NCI-H1105 (cell line): Measurements from ENCODE around the gene TMC3.

Source experiments
- DNase-seq: peaks from one replicate; lab custom pipeline; 2025; lab: John Stamatoyannopoulos, UW

The TMC3 gene

DNA sequence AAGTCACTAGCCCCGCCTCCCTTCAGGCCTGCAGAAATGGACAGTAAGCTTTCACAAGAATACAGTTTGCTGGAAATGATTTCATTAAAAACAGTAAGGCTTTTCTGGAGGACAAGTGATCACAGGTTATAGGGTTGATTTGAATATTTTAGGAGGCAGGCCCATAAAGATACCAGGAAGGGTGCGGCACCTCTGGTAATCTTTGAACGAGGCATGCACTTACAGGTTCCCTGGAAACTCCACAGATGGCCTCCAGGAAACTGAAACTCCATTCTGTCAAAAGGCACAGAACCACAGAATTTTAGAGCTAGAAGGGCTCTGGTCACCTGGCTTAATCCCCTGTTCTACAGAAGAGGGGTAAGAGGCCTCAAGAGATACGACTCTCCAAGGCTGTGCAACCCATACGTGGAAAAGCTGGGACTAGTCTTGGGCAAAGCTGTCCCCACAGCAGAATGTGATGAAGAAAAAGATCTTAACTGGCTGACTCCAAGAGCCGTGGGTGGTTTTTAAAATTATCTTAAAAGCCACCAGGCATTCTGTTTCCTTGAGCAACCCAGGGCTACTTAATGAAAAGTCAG, 51.2 kb downstream of the TMC3 start:
- no peak for DNase-seq

DNA sequence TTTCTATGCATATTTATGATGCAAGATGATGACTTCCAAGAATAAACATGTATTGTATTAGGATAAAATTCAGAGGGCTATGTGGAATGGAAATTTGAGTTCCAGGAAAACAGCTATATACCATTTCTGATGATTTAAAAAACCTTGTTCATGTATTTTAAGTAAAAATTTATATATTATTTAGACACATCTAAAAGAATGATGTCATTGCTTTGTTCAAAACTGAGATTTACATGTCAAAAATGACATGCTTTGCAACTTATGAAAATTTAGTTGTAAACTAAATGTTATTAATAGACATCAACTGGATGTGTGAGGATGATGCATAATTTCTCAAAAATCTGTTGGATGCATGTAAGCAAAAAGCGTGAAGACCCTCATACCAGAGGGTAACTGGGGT, 52.3 kb downstream of the TMC3 start:
- DNase-seq: no peak

DNA sequence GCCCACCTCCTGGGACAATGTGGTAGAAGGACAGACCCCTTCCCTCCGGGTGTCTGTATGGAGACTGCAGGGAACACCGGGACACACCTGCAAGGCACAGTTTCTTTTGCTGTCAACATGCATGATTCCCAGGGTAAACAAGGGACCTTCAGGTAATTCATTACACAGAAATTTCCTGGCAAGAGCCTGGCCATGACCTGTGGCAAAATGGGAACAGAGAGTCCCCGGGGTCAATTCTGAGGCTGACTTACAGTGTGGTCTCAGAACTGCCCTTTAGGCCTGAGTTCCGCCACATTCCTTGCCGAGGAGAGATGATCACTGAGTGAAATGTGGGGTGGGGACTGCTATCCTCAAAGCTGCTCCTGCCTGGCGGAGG, 56.4 kb downstream of the TMC3 start:
- DNase-seq: no peak

DNA sequence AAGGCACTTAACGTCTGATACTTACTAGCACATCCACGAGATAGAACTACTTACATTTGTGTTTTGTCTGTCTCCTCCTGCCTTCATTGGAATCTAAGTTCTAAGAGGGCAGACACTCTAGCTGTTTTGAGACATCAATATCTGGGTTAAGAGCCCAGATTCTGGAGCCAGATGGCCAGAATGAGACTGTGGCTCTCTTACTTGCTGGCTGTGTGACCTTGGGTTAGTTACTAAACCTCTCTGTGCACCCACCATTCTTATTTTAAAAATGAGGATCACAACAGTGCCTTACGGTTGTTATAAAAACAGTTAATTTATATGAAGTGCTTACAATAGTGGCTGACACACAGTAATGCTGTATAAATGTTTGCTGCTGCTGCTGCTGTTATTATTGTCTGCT, 57.7 kb downstream of the TMC3 start:
- no peak for DNase-seq

DNA sequence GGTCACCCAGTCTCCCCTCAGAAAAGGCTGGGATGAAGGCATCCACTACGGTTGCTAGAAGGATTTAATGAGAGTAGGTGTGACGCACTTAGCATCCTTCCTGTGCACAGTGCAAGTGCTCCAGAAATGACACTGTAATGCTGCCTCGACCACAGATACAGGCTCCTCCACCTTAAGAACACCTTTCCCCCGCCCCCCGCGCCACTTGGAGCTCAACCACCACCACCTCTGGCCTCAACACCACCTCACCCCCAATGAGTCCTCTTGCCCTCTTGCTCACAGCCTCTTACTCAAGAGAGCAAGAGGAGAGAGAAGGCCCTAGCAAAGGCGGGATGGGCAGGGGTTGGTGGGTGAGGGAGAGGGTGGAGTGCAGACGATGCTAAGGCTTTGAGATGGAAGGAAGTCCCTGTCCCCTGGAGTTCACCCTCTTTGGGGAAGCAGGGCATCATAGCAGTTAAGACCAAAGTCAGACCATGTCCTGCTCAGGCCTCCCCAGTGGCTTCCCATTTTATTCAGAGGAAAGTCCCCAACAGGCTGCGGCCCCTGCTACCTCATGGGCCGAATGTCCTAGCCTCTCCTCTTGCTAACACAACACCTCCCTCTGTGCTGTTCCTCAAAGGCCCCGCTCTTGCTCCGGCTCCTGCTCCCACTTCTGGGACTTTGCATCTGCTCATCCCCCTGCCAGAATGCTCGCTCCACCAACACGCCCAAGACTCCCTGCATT, 58.4 kb downstream of the TMC3 start:
- DNase-seq: no peak

DNA sequence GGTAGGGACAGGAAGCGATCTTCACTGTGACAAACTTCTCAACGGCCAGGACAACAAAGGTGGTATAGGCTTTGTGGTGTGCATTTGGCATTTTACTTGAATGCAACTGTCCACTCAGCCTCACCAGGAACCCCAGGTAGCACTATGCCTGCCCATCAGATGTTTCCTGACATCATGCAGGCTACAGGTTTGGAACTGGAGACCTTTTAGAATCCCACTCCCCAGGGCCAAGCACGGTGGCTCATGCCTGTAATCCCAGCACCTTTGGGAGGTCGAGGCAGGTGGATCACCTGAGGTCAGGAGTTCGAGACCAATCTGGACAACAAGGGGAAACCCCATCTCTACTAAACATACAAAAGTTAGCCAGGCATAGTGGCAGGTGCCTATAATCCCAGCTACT, 59.6 kb downstream of the TMC3 start:
- DNase-seq: no peak

DNA sequence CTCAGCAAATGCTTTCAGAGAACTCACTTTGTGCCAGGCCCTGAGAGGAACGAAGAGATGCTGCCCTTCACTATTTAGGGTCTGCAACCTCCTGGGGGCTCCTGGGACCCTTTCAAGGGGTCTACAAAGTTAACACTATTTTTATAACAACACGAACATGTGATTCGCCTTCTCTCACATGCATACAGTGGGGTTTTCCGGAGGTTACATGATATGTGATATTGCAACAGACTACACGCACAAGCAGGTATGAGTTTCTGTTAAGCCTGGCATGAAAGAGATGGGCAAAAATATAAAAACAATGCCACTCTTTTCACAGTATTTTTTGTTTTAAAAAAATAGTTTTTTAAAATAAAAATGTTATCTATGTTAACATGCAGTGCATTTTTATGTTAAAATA, 60.3 kb downstream of the TMC3 start:
- DNase-seq: no peak

DNA sequence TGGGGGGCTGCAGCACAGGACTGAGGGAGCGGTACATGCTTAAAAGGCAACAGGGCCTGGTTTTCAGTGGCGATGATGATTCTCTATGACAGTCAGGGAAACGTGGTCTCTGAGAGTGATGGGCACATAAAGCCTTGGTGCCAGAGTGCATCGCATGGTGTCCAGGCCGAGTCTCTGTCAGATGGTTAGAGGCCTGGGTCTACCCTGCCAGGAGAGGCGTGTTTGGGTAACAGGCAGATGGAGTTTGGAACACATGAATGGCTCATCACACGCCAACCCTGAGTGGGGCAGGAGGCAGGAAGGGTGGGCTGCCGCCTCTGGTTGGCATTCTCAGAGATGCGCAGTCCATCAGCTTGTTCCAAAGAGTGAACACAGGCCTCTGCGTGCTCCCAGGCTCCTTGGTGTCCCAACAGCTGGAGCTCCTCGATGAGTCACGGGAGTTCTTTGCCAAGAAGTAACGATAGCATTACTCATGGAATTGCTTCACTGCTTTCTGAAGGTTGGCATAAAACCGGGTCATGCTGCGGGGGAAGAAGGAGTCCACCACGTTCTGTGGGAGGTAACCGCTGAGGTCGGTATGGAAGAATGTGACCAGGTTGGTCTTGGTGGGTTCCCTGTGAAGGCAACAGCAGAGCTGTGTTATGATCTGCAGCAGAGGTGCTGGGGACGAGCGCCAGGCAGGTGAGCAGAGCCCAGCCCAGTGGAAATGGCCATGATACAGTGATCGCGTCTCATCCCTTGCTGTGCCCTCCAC, 61.0 kb downstream of the TMC3 start:
- no peak for DNase-seq

DNA sequence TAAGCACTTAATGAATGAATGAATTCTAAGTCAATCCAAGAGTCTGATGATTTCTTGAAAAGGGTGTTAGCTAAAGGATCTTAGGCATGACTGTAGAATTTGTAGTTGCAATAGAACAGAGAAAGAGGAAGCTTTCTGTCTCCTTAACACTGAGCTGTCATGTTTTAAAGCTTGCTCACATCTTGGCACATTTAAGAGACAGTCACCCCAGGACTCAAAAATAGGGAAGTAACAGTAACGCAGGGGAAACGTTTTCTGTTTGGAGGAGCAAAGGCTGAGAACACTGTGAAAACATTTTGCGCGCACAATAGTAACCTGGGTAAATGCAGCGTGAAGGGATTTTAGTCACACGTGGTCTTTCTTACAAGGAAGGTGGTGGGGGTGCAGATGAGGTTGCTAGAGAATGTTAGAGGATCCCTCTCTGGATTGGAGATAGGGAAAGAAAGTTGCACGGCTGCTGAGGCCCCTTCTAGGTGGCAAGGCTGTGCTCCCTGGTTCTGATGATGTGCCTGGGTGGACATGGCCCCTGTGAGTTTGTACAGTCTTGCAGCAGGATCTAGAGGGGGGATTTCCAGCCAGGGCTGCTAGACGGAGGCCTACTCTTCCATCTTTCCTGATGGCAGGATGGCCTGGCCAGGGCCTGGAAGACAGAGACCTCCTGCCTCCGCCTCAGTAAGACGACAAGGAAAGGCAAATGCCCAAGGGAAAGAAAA, 62.1 kb downstream of the TMC3 start:
- no peak for DNase-seq

DNA sequence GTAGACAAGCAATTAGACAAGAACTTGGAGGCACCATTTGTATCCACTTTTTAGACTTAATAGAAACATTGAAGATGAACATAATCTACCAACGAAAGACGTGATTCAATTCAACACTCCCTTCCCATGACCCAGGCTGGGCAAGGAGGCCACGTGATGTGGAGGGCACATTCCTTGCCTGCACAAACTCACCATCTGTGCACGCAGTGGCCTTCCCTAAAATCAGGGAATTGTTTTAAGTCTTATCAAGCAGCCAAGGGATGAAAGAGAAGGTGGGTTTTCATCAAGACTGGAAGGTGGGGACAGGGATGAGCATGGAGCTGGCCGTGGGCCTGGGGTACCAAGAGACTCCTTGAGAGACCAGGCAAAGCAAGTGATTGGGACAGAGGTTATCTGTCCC, 63.5 kb downstream of the TMC3 start:
- no peak for DNase-seq

DNA sequence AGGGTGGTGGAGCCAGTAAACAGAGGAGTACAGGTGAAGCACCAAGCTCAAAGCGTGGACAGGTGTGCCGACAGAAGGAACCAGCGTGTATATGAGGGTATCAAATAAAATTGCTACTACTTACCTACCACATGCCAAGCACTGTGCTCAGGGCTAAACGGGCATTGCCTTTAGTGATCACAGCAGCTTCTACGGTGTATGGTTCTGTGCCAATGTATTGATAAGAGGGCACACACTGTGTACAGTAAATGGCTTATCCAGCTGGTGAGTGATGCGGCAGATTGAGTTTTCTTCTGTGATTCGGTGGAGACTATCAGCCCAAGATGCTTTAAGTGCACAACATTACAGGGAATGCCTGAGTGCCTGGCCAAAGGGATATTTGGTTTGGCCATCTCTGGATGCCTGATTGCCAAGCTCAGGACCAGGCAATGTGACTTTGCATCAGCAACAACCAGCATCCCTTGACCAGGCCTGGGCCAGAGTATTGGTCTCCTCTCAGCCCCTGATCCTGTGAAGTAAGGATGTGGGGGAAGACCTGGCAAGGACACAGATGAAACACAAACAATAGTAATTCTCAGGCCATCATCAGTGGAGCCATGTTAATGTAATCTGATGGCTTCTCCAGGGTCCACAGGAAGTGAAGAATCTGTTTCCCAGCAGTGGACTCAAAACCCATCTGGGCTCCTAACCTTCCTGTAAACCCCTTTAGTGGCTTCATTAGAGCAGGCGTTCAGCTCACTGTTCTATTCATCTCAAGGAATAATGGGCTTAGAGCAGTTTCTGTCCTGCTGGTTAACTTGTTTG, 64.2 kb downstream of the TMC3 start:
- no peak for DNase-seq

DNA sequence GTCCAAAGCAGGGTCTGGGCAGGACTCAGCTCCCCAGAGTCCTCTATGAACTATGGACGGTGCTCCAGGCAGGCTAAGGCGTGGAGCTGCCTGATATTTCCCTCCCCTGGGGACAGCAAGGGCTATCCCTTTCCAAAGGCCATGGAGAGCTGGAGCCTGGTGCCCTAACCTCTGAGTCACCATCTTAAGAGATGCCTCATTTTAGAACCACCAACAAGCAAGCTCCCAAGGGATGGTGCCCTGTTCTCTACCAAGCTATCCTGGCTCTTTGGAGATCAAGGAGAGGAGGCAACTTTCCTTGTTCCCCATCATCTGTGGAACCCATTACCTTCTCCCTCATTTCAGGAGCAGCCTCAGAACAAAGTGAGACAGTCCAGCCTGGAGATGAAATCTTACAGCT, 65.8 kb downstream of the TMC3 start:
- no peak for DNase-seq

DNA sequence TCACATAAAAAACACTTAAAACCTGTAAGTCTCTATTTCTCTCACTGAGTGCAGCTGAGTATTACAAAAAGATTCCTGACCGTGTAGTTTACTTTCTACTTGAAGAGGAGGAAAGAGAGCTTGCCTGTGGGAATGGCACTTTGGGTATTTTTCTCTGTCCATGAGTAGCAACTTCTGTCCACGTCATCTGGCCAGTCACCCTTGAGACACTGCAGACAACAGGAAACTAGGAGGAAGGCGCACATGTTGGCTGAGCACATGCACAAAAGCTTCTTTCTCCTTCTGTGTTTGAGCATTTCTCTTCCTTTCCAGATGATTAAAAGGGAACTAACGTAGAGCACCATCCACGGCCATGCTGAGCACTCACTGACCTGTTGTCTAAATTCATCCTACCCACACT, 69.8 kb downstream of the TMC3 start:
- no peak for DNase-seq

DNA sequence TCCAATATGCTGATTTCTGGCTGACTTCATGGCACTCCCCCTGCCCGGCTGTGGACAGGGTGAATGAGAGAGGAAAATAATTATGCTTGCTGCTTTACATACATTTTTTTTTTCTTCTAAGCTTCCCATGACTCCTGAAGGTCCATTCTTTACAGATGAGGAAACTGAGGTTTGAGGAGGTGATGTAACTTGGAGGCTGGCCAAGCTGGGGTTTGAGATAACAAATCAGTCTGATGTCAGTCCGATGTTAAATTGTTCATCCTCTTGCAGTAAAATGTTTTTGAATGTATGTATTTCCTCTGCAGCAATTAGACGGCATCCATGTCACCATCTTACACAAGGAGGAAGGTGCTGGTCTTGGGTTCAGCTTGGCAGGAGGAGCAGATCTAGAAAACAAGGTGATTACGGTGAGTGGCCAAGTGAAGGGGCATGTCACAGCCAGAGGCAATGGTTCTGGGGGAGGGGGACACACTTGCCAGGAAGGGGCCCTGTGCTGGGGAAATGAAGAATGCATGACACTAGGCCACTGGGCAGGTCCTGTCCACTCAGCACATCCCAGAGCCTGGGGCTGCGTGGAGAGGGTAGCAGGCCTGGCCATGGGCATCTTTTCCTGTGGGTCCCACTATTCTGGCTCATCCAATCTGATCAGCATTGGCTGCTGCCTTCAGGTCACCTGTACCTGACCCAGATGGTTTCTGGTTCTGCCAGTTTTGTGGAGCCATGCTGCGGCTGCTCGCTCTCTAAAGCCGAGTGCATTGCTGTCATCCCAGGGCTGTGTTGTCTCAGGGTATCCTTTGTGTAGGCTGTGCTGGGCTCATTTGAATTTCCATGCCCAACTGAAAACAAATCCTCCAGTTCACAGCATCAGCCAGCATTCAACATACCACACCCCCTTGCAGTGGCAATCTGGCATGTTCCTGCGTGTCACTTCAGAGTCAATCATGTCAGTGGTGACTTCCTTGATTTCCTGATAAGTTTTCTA, 70.5 kb downstream of the TMC3 start:
- DNase-seq: no peak

DNA sequence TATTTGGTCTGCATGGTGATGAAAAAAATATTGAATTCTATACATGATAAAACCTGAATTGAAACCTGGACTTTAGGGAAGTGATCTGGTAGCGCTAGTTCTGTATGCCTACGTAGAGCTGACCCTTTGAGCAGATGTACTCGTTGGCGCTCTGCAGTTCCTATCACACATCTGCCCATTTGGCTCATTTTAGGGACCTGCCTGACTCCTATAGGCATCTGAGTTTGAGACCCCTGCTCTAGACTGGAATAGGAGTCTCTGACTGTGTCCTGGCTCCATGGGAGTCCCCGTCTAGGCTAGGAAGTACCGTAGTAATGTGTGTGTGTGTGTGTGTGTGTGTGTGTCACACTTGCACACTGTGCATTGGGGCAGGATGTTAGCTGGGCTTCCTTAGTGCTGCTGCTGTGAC, 71.3 kb downstream of the TMC3 start:
- no peak for DNase-seq

DNA sequence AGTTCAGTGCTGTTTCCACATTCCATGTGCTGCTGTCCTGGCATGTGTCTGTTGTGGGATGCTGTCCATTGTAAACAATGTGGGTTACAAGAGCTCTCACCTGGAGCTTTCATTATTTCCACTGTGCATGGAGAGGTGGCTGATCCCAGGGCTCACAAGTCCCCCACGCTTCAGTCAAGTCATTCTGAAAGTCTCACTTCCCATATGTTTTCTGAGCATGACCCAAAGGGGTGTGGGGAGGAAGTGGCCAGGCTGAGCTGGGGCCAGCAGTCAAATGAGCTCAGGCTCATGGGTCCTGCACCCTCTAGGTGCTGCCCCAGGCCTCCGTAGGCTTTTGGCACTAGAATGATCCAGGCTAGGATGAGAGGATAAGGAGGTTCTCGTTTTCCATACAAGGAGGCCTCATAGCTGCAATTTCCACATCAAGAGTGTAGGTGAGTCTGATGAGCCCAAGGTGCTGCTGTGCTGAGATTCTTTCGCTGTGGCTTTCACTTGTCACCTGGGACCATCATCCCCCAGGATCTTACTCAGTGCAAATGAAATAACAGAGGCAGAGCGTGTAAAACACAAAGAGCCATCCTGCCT, 72.1 kb downstream of the TMC3 start:
- DNase-seq: no peak

DNA sequence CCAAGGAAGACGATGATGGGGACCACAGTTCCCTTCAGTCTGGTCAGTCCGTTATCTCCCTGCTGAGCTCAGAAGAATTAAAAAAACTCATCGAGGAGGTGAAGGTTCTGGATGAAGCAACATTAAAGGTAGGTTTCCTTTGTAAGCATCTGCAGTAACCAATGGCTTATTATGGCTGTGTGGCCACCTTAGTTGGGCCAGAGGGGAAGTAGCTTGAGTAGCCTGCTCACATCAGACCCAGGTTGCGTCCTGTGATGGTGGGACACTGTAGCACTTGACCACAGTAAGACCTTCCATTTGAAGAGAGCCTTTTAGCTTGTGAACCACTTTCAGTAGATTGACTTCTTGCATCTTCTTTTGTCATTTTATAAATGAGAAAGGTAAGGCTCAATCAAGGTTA, 72.6 kb downstream of the TMC3 start:
- no peak for DNase-seq

DNA sequence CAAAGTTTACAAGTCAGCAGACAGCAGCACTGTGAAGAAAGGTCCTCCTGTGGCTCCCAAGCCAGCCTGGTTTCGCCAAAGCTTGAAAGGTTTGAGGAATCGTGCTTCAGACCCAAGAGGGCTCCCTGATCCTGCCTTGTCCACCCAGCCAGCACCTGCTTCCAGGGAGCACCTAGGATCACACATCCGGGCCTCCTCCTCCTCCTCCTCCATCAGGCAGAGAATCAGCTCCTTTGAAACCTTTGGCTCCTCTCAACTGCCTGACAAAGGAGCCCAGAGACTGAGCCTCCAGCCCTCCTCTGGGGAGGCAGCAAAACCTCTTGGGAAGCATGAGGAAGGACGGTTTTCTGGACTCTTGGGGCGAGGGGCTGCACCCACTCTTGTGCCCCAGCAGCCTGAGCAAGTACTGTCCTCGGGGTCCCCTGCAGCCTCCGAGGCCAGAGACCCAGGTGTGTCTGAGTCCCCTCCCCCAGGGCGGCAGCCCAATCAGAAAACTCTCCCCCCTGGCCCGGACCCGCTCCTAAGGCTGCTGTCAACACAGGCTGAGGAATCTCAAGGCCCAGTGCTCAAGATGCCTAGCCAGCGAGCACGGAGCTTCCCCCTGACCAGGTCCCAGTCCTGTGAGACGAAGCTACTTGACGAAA, 74.3 kb downstream of the TMC3 start:
- no peak for DNase-seq

DNA sequence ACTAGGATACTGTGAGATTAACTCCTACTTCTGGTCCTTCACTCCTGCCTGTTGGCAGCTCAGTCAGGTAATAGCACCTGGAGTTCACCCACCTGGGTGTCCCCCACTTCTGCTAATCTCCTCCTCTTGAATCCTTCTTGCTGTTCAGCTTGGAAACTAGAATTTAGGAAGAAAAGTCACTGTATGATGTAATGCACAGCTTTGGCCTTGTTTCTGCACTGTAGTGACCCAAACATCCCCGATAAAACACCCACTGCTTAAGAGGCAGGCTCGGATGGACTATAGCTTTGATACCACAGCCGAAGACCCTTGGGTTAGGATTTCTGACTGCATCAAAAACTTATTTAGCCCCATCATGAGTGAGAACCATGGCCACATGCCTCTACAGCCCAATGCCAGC, 74.9 kb downstream of the TMC3 start:
- DNase-seq: no peak

DNA sequence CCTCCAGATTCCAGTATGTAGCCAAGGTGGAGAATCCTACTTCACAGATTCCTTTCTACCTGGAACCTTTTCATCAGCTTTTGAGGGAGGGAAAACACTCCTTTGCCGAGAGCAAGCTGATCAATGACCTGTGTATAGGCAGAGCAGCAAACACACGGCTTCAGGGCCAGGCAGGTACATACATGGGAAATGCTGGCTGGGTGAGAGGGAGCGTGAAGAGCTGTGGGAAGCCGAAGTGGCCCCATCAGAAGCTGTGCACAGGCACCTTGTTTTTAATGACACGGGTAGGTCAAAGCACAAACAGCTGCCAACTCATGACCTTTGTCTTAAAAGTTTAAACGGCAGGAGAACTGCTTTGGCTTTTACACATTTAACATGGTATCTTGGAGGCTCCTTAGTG, 75.4 kb downstream of the TMC3 start:
- no peak for DNase-seq
